Astrocyte (in vitro differentiated cells and primary cell): ENCODE measurements around the gene RANBP10. TPM values are rescaled to one million over a fixed set of nuclear protein-coding genes. Genes with fewer than 3 reads are reported as not detected.

ENCODE experiments used
- DNase-seq: peaks from one replicate; pipeline ENCODE4 v3.0.0-alpha.2; 2010; ENCODE audit warnings: low read depth
- FAIRE-seq: peaks from 2 replicates; lab custom pipeline; 2011; peaks lifted over from hg19 to GRCh38; lab: Jason Lieb, UNC
- H2AFZ ChIP-seq: 2 replicates; pipeline ENCODE4 v1.6.0; 2012; ENCODE audit warnings: low read depth, low read length, inconsistent platforms
- H3K27ac ChIP-seq: 2 replicates; pipeline ENCODE4 v1.5.1; 2011; ENCODE audit warnings: low read depth, low read length, inconsistent platforms
- H3K27me3 ChIP-seq: 2 replicates; pipeline ENCODE4 v1.6.0; 2011; ENCODE audit warnings: low read length, inconsistent platforms; ENCODE audit not compliant: insufficient read depth
- H3K36me3 ChIP-seq: 2 replicates; pipeline ENCODE4 v1.5.1; 2011; ENCODE audit warnings: low read length, inconsistent platforms; ENCODE audit not compliant: insufficient read depth
- H3K4me1 ChIP-seq: 2 replicates; pipeline ENCODE4 v1.5.1; 2011; ENCODE audit warnings: low read length, inconsistent platforms; ENCODE audit not compliant: insufficient read depth
- H3K4me2 ChIP-seq: 2 replicates; pipeline ENCODE4 v1.6.0; 2012; ENCODE audit warnings: low read length, inconsistent platforms
- H3K4me3 ChIP-seq: 2 replicates; pipeline ENCODE4 v1.5.1; 2011; ENCODE audit warnings: low read depth, mild to moderate bottlenecking, low read length, inconsistent platforms; ENCODE audit not compliant: insufficient read depth
- H3K79me2 ChIP-seq: 2 replicates; pipeline ENCODE4 v1.6.0; 2012; ENCODE audit warnings: mild to moderate bottlenecking, low read length, inconsistent platforms; ENCODE audit not compliant: insufficient read depth
- H3K9ac ChIP-seq: 2 replicates; pipeline ENCODE4 v1.6.0; 2012; ENCODE audit warnings: mild to moderate bottlenecking, low read length, inconsistent platforms
- H3K9me3 ChIP-seq: 2 replicates; pipeline ENCODE4 v1.5.1; 2012; ENCODE audit warnings: low read depth, mild to moderate bottlenecking, low read length, inconsistent platforms; ENCODE audit not compliant: insufficient read depth
- H4K20me1 ChIP-seq: 2 replicates; pipeline ENCODE4 v1.6.0; 2012; ENCODE audit warnings: low read length, inconsistent platforms; ENCODE audit not compliant: insufficient read depth
- H3K27ac Mint-ChIP-seq: one replicate; pipeline ENCODE4 v1.8.0; 2021; ENCODE audit warnings: mild to moderate bottlenecking, mixed read lengths; ENCODE audit not compliant: unreplicated experiment
- H3K27me3 Mint-ChIP-seq: one replicate; pipeline ENCODE4 v1.8.0; 2021; ENCODE audit warnings: low read depth, mixed read lengths; ENCODE audit not compliant: unreplicated experiment
- H3K36me3 Mint-ChIP-seq: one replicate; pipeline ENCODE4 v1.8.0; 2021; ENCODE audit warnings: low read depth, mixed read lengths; ENCODE audit not compliant: unreplicated experiment
- H3K4me1 Mint-ChIP-seq: one replicate; pipeline ENCODE4 v1.8.0; 2021; ENCODE audit warnings: low read depth, mixed read lengths; ENCODE audit not compliant: unreplicated experiment
- H3K4me3 Mint-ChIP-seq: one replicate; pipeline ENCODE4 v1.8.0; 2021; ENCODE audit warnings: mild to moderate bottlenecking, moderate library complexity, mixed read lengths; ENCODE audit not compliant: unreplicated experiment
- H3K9me3 Mint-ChIP-seq: one replicate; pipeline ENCODE4 v1.8.0; 2021; ENCODE audit warnings: mild to moderate bottlenecking, mixed read lengths; ENCODE audit not compliant: unreplicated experiment
- EZH2 ChIP-seq: IDR thresholded peaks from 2 replicates; pipeline ENCODE4 v1.6.1; 2012; ENCODE audit warnings: mild to moderate bottlenecking, low read length, inconsistent platforms; ENCODE audit not compliant: insufficient read depth
- total RNA-seq: library from RNA; stranded (reverse); gene quantifications from 2 replicates; pipeline ENCODE4 v1.2.1, GENCODE V29; 2021
- TF ChIP-seq, protein P1 (sequence below): IDR thresholded peaks from 2 replicates; pipeline ENCODE4 v1.5.1; 2011; ENCODE audit warnings: low read depth, mild to moderate bottlenecking, inconsistent platforms, low read length, moderate library complexity; ENCODE audit not compliant: insufficient read depth

The RANBP10 gene
- total RNA-seq, 1 donor from 2014 or later = 14.2 TPM

DNA sequence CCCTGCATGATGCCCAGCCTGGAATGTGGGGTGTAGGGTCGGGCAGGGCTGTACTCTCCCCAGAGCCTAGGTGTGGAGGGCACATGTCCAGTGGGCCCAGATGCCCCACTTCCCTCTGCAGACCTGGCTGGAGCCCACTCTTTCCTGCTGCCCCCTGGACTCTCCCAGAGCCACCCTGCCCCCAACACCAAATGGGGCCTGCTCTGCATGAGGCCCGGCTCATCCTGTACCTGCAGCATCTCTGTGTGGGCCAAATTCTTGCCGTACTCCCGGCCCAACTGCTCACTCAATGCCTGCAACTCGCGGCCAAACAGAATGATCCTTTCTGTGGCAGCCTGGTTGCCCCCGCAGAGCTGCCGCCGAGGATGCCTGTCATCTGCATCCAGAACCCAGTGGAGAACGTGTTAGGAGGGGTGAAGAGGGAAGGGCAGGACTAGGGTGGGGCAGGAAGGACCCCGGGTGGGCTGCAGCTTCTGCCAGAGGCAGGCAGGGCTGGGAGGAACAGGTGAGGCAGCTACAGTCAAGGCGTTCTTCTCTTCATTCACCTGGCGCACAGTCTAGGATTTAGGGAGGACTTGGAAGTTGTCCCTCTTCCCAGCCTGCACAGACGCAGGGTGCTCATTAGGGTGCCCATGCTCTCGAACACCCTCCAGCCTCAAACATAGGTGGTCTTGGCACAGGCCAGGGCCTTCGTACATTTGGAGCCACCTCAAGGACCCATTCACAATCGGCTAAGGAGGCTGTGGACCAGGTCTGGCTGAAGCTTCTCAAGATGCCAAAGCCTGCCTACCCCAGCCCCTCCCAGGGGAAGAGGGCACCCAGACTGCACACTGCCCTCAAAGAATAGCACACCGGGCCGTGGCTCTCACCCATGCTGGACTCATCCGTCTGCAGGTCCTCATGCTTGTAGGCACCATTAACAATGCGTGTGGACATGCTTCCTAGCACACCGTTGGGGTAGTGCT is 78.6 kb downstream of the RANBP10 start:
- H4K20me1 ChIP-seq = no peaks in the 10 kb centered on the region
- no peak overlapping the region for H3K9ac ChIP-seq
- no peak for FAIRE-seq
- H3K27me3 ChIP-seq = no peaks in the 10 kb centered on the region
- no peaks in the 10 kb centered on the region for H3K27me3 Mint-ChIP-seq
- H3K27ac ChIP-seq = no peak overlapping the region
- H3K9me3 Mint-ChIP-seq = peaks cover 4% of the 10 kb centered on the region
- H3K4me2 ChIP-seq = no peak overlapping the region
- TF ChIP-seq, protein P1, sequence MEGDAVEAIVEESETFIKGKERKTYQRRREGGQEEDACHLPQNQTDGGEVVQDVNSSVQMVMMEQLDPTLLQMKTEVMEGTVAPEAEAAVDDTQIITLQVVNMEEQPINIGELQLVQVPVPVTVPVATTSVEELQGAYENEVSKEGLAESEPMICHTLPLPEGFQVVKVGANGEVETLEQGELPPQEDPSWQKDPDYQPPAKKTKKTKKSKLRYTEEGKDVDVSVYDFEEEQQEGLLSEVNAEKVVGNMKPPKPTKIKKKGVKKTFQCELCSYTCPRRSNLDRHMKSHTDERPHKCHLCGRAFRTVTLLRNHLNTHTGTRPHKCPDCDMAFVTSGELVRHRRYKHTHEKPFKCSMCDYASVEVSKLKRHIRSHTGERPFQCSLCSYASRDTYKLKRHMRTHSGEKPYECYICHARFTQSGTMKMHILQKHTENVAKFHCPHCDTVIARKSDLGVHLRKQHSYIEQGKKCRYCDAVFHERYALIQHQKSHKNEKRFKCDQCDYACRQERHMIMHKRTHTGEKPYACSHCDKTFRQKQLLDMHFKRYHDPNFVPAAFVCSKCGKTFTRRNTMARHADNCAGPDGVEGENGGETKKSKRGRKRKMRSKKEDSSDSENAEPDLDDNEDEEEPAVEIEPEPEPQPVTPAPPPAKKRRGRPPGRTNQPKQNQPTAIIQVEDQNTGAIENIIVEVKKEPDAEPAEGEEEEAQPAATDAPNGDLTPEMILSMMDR = no peak
- TF ChIP-seq EZH2 = no peak
- no peaks in the 10 kb centered on the region for H3K9me3 ChIP-seq
- peaks cover 6% of the 10 kb centered on the region for H3K4me1 Mint-ChIP-seq
- no peak overlapping the region for H2AFZ ChIP-seq
- no peaks in the 10 kb centered on the region for H3K79me2 ChIP-seq
- no peak overlapping the region for H3K4me3 ChIP-seq
- DNase-seq = no peak
- peaks cover 35% of the 10 kb centered on the region for H3K36me3 Mint-ChIP-seq
- H3K4me3 Mint-ChIP-seq = no peak overlapping the region
- H3K36me3 ChIP-seq = peaks cover 11% of the 10 kb centered on the region
- H3K4me1 ChIP-seq = peaks cover 7% of the 10 kb centered on the region
- H3K27ac Mint-ChIP-seq = no peak overlapping the region

DNA sequence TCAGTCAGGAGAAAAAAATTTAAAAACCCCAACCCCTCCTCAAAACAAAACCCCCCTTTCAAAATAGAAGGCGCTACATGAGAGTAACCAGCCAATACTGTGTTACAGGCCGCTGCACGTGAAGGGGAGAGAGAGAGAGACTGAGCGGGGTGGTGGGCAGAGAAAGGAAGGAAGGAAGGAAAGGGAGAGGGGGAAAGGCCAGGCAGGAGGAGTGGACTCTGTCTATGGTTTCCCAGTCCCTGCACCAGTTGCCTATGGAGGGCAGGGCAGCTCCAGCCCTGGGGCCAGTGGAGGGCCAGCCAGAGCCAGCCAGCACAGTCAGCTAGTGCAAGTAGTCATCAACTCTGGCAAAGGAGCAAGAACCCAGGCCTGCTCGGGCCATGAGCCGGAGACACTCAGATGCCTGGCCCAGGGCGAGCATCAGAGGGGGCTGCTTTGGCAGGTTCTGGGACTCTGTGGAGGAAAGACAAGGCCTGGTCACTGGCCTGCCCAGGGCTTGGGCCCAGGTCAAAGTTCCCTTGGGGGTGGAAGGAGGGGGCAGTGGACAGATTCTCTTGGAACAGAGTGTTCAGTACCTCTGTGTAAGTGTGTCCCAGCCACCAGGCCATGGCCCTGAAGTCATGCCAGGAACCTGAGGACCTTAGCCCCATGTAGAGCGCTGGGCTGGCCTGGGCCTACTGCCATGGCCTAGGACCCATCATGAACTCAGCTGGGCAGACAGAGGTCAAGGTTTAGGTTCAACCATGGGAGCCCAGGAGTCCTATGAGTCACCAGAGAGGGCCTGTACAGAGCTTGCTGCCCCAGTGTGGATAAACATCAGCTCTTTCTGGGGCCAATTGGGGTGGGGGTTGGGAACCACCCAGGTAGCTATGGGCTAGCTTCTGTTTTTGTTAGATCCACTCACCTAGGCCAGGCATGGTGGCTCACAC is 80.0 kb downstream of the RANBP10 start:
- Histone ChIP-seq H3K9ac (no peak overlapping the region), H3K36me3 (peaks cover 9% of the 10 kb centered on the region), H3K27ac (no peak overlapping the region), H2AFZ (no peak overlapping the region), H3K4me1 (peaks cover 7% of the 10 kb centered on the region), H3K27me3 (no peaks in the 10 kb centered on the region), H3K4me3 (no peak overlapping the region), H3K4me2 (no peak overlapping the region), H3K9me3 (no peaks in the 10 kb centered on the region), H4K20me1 (no peaks in the 10 kb centered on the region), H3K79me2 (no peaks in the 10 kb centered on the region)
- no peak for FAIRE-seq
- Mint-ChIP-seq H3K4me3 (no peak overlapping the region), H3K9me3 (peaks cover 4% of the 10 kb centered on the region), H3K27me3 (no peaks in the 10 kb centered on the region), H3K27ac (no peak overlapping the region), H3K36me3 (peaks cover 32% of the 10 kb centered on the region), H3K4me1 (peaks cover 6% of the 10 kb centered on the region)
- TF ChIP-seq EZH2 = no peak
- TF ChIP-seq, protein P1 = no peak
- no peak for DNase-seq
